HEK293T (cell line): ENCODE results near the gene SGSH.

Source experiments
- CTBP1 ChIP-seq: fragments of 450-650 bp; IDR thresholded peaks from 2 replicates; pipeline ENCODE4 v1.6.1; 2016; ENCODE audit warnings: borderline replicate concordance
- SP1 ChIP-seq: fragments of 450-650 bp; IDR thresholded peaks from 2 replicates; pipeline ENCODE4 v1.6.1; 2017
- TARDBP ChIP-seq: fragments of 450-650 bp; IDR thresholded peaks from 2 replicates; pipeline ENCODE4 v1.6.1; 2016
- TF ChIP-seq, protein P1 (sequence below): fragments of 450-650 bp; IDR thresholded peaks from 2 replicates; pipeline ENCODE4 v1.6.1; 2016

- TF ChIP-seq SP1 (no peak), CTBP1 (no peak), TARDBP (no peak)
- TF ChIP-seq, protein P1, sequence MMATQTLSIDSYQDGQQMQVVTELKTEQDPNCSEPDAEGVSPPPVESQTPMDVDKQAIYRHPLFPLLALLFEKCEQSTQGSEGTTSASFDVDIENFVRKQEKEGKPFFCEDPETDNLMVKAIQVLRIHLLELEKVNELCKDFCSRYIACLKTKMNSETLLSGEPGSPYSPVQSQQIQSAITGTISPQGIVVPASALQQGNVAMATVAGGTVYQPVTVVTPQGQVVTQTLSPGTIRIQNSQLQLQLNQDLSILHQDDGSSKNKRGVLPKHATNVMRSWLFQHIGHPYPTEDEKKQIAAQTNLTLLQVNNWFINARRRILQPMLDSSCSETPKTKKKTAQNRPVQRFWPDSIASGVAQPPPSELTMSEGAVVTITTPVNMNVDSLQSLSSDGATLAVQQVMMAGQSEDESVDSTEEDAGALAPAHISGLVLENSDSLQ, result no peak
Measured at GRCh38 chr17:80265205-80266068, 45.3 kb upstream of the SGSH start.
